Ovary (tissue), 3 donors: Measurements from ENCODE around the gene GADD45GIP1.

Experiments
- CTCF ChIP-seq, 3 donors: fragments of 450-650 bp in 2 of 3; fragments of 200-600 bp in 1 of 3; IDR thresholded peaks; one replicate each; pipeline versions ENCODE4 v1.5.1 to v1.8.0; 2016 to 2022; ENCODE audit warnings: antibody characterized with exemption in 3 of 3, mild to moderate bottlenecking in 1 of 3
- POLR2A ChIP-seq: fragments of 450-650 bp; IDR thresholded peaks from one replicate; pipeline ENCODE4 v1.6.1; 2017; ENCODE audit warnings: antibody characterized with exemption, mild to moderate bottlenecking, moderate library complexity
- donor health status: DM: no; HTN: no; CAD: no.

GRCh38 chr19:12965812-12966135 is 8.8 kb upstream of the GADD45GIP1 start:
- TF ChIP-seq CTCF (IDR thresholded peaks at IDR 0.05) = no peak
- TF ChIP-seq POLR2A = no peak
